NCI-H510A treated with DMSO at 0.1 percent for 48 hours (cell line): Measurements from ENCODE around the gene CACNA1C.
A peak's percentile ranks its signal among the peaks of the same experiment; 100 is the strongest.

Experiments
- DNase-seq: peaks from one replicate; lab custom pipeline; 2025; lab: John Stamatoyannopoulos, UW

Gene CACNA1C

DNA sequence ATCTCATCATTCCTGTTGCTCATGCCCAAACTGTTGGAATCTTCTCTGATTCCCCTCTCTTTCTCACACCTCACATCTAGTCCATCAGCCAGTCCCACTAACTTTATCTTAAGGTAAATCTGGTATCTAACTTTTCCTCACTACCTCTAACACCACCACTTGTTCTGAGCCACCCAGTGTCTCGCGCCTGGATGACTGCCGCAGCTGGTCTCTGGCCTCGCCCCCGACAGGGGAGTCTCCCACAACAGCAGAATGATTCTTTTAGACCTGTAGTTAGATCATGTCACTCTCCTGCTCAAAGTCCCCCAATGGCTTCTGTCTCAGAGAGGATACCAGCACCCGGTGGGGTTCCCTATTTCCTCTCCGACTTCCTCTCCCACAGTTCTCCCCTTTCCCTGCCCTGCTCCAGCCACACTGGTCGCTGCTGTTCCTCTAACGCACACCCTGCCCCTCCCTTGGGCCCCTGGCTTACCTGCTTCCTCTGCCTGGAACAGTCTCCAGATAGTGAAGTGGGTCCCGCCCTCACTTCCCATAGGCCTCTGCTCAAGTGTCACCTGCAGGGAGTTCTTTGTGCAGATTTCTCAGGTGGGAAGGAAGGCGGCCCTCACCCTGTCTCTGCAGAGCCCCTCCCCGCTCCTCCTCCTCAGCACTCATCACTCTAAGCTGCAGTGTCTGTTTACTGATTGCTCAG, 403.5 kb downstream of the CACNA1C start:
- DNase-seq, result no peak

DNA sequence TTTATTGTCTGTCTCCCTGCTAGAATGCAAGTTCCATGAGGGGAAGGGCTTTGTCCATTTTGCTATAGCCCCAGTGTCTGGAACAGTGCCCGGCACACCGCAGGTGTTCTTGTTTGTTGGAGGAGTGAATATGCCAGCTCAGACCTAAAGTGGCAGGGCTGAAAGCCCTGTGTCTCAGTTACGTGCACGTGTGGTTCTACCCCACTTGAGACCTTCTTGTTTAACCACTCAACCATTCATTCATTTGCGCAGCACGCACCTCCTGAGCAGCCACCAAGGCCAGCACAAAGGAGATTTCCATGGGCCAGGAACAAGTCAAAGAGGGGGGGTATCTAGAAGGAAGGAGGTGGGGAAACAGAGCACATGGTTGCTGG, 404.0 kb downstream of the CACNA1C start:
- peak; percentile 95 for DNase-seq

DNA sequence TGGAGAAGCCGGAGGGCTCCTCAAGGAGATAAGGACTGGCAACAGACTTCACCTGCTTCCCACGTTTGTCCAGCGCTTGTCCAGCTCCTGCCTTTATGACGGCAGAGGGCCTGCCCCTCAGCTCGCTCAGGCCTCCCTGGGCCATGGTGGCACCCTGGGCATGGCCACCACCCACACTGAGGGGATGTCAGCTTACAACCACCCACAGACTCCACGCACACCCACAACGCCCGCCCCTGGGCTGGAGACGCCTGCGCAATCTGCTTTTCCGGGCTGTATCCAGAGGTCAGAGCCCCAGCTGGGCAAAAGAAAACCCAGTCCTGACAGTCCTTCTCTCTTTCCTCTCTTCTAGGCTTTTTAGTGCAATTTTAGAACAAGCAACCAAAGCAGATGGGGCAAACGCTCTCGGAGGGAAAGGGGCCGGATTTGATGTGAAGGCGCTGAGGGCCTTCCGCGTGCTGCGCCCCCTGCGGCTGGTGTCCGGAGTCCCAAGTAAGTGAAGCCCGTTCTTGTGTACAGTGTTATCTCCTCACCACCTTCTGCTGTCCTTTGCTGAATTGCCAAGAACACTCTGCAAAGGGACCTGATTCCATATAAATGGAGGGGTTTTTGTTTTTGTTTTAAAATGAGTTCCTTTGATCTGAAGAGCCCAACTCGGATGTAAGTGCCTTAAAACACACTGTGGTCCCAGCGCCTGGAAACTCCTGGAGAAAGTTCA, 404.6 kb downstream of the CACNA1C start:
- peak; percentile 35 for DNase-seq

DNA sequence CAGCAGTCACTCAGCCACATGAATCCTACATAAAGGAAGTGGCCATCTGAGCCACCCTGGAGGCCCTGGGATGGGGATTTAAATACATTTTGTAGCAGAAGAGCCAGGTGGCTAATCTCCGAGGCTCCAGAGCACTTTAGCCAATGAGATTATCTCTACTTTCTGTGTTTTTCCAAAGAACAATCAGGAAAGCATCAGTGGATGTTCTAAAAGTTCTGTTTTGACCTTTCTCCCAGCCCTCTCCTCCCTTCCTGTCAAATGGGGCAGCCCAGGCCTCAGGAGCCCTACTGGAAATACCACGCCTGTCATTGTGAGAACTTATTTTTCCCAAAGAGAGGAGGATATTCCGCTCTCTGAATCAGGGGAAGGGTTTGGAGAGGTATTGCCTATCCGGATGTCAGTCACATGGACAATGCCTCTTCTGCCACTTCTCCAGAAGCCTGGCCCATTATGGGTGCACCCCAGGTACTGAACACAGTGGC, 405.2 kb downstream of the CACNA1C start:
- no peak for DNase-seq

DNA sequence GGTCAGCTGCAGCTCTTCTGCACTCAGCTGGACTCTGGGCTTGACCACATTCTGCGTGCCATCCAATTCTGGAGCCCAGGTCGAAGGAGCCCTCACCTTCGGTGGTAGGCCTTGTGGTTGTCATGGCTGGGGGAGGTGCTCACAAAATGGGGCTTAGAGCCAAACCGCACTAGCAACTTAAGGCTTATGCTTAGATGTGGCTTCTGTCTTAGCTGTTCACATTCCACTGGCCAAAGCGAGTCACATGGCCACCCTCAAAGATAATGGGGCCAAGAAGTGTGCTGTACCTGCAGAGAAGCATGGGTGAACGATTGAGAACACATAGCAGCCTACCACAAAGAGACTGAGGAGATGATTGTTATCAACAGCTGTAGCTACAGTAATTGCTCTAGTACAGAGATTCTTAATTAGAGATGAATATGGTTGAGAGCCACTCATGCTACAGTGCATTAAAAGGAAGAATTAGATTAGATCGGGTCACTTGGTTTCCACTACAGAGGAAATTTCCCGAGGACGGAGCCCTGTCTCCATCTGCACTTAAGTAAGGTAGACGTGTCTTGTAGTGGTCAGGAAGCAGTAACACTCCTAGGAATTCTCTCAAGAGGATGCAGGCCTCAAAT, 407.4 kb downstream of the CACNA1C start:
- no peak for DNase-seq

DNA sequence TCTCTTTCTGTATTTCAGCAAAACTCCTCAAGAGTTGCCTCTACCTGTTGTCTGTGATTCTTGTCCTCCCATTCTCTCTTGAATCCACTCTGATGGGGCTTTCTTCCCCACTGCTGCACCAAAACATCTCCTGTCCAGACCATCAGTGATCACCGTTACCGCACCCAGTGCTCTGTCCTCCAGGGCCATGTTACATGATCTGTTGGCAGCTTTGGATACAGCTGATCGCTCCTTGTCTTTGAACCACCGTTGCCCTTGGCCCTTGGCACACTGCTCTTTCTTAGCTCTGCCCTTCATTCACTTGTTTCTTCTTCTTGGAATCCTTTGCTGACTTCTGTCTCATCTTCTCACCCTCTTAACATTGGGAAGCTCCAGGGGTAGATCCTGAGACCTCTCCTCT, 408.3 kb downstream of the CACNA1C start:
- DNase-seq, result no peak

DNA sequence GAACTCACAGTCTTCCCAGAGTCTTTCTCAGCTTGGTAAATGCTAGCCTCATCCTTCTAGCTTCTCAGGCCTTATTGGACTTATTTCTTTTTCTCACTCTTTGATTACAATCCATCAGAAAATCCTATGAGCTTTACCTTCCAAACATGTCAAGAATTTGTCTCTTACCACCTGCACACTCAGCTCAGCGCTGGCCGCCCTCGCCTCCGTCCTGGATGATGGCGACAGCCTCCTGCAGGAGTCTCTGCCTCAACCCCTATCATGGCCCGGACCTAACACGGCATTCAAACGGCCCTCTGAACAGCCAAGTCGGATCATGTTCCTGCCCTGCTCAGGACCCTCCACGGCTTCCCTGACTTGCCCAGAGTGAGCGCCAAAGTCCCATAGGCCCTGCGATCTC, 408.9 kb downstream of the CACNA1C start:
- no peak for DNase-seq

DNA sequence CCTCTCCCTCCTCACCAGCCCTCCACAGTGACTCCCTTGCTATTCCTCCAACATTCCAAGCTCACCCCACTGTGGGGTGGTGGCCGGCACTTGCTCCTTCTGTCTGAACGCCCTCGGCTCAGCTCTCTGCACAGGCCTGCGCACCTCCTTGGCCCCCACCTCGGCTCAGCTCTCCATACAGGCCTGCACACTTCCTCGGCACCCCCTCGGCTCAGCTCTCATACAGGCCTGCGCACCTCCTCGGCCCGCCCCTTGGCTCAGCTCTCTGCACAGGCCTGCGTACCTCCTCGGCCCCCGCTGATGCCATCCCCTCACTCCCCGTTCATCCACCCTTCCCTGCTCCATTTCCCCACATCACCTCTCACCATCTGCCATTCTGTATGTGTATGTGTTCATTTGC, 409.3 kb downstream of the CACNA1C start:
- no peak for DNase-seq

DNA sequence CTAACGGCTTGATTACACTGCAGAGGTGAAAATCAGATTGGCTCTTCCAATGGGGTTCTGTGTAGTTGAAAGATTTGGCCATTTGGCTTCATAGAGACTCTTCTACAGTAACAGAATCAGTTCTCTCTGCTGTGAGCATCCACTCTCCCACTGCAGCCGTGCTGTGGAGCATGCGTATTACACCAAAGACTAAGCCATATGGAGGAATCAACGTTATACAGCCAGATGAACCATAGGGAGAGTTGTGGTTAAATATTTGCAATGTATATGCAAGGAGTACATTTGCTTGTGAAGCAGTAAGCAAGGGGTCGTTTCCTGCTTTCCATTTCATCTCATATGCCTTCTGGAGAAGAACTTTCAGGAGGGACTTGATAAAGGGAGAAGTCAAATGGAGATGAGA, 410.9 kb downstream of the CACNA1C start:
- no peak for DNase-seq

DNA sequence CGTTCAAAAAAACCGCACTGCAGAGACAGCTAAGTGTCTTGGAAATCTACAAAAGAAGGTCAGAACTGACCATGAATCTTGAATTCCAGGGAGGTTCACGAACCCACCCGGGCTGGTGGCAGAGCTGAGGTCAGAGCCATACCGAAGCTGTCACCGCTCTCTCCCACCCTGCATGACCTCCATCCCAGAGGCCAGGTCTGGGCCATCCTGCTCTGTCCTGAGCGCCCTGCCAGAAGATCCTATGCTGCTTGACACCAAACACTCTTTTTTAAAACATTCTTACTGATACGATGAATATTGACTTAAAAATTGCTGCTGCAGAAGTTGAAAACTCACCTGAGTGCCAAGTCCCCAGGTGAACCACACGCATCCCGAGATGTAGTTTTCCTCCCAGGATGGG, 412.9 kb downstream of the CACNA1C start:
- DNase-seq, result no peak

DNA sequence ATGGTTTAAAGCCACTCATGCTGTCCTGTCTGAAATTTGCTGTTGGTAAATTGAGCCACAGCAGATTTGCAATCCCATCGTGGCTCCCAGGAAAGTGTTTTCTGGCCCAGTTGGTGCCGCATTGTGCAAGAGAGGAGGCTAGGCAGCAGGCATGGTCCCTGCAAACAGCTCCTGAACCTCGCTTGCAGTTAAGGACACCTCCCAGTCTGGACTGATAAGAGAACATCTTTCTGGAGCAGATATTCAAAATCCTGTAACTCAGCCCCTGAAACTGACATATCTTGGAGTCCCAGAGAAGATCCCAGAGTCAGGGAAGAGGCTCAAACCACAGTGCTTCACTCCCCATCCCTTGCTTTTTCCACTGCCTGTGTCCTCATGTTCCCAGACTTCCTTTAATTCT, 413.4 kb downstream of the CACNA1C start:
- no peak for DNase-seq

DNA sequence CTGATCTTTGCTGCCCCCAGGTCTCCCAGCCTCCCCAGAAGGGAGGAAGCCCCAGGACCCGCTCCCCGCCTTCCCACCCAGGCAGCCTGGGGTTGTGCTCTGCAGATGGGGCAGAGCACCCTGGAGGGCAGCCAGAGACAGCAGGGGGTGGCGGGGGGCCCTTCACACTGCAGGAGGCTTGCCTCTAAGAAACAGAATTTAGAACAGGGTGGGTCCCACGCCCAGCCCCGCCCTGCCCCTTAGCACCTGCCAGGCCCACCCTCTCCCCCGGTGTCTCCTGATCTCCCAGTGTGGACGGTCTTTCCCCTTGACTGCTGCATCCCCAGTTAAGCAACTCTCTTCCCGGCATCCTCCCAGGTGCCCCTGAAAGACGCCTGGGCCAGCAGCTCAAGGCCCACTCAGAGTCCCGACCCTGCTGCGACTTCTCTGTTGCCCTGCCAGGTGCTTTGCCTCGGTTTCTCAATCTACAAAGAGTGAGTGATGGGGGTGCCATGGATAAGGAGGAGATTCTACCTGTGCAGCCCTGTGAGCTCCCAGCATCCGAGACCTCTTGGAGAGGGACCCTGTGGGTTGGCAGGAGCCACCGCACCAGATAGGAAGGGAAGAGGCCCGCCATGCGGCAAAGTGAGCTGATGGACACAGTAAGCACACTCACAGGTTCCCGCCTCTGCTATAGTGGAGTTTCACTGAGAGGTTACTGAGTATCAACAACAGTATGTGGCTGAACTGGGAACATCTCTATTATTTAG, 414.8 kb downstream of the CACNA1C start:
- no peak for DNase-seq

DNA sequence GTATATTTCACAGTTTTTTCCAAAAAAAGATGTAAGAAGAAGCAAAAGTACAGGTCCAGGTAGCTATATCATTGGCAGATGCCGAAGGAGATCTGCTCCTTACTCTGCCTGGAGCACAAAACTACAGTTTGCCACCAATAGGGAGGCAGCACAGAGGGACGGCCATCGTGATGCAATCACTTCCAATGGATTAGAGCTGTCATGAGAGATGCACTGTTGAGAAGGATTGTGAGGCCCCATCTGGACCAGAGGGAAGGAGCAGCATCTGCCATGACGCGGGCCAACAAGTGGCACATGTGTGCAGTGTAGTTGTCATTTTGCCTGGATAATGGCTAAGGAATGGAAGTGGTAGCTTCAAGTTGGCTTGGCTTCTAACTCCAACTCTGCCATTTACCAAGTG, 423.2 kb downstream of the CACNA1C start:
- DNase-seq, result no peak

DNA sequence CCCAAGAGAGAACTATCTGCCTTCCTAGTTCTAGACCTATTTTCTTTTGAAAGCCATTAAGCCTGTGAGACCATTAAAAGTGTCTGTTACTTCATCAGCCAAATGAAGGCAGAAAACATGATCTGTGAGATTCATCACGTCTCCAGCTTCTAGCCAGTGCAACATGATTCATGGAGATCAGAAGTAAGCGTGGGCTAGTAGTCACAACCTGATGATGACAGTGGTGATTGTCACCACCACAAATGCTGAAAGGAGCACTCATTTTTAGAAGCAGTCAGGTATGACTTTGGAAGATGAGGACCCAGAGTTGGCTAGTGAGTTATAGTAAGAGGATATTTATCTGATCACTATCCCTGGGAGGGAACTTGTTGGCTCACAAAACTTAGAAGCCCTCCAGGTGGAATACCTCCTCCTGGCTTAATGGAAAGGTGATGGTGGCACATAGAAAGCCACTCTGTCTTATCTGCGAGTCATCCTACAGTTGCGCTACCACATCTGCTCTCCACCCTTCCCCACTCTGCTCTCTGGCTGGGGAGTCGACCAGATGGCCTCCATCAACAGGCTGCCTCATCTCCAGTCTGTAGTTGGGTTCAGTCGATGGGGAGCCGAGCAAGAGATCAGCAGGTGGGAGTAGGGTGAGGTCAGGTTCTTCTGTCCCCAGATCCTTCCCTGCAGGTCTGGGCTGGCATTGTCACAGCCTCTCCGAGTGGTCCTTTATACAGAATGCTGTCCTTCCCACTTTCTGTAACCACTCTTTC, 424.4 kb downstream of the CACNA1C start:
- no peak for DNase-seq

DNA sequence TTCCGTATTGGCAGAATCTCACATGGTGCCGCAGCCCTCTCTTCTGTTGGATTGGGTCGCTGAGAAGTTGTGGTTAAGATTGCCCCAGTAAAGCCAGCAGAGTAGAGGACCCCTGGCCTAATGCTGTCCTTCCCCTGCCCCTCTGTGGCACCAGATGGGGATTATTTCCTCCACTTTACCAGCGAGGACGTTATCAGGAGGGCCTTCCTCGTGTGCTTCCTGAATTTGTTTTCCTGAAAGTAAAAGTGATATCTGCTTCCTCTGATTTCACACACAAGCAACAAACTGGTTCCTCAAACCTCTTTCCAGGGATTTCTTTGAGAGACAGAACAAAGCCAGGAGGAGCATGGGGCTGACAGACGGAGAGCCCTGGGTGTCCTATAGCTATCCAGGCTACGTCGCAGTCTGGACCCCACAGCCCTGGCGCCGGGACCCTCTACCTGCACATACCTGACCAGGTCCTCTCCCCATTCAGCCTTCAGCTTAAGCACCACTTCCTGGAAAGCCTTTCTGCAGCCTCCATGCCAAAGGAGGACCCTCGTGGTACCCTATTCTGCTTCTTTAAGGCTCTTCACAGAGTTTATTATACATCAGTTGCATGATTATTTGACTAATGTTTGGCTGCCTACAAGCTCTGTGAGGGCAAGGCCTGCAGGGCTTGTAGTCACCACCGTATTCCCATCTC, 427.2 kb downstream of the CACNA1C start:
- DNase-seq, result no peak

DNA sequence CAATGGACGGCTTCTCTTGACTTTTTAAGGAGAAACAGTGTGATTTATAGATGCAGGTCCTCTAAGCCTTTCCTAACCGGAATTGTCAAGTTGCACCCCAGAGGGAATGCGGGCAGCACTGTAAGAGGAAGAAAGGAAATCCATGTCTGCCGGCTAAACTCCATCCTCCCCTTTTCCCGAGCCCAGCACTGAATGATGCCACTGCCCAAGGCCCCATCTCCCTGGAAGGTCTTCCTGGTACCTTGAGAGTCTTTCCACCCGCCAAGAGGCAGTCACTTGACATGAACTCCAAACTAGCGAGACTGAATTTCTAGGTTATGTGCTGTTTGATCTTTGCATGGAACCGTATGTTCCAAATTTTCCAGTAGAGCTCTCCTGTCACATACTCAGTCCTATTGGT, 428.6 kb downstream of the CACNA1C start:
- DNase-seq, result no peak

DNA sequence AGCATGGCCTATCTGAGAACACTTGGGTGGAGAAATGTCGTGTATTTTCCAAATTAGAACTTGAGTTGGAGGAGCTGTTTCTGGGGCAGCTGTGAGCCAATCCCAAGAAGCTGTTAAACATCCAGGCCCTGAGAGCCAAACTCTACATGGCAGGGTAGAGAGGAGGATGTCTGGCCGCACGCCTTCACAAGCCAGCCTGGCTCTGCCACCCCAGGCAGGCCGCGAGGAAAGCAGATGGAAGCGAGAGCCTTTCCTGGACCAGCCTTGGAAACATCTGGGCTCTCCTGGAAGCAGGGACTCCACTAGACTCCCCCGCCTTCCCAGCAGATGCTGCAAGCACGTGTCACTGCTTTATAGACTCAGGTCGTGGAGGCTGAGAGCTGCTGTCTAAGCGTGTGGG, 429.2 kb downstream of the CACNA1C start:
- no peak for DNase-seq

DNA sequence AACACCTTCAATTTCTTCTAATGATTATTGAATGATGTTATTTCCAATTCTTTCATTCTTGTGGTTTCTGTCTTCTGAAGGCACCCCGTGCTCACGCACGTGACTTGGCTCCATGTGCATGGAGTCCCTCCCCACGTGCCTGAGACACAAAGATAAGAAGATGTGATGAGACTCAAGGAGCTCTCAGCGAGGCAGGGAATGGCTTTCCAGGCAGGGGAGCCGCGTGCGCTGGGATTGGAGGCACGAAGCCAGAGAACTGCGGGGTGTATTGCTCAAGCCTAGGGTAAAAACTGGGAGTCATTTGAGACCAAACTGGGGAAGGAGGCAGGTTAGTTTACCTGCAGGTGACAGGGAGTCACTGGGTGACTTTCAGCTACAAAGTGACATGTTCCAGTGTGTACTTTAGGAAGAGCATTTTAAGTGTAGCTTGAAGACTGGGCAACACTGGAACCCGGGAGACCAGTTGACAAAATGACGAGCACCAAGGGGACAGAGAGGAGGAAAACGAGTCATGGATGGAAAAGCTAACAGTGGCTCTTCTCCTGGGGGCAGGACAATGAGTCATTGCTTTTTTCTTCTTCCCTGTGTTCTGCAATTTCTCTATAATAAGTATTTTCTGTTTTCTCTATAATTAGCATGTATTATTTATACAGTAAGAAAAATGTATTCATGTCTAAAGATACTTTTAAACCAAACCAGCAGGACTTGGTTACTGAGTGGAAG, 430.3 kb downstream of the CACNA1C start:
- no peak for DNase-seq

DNA sequence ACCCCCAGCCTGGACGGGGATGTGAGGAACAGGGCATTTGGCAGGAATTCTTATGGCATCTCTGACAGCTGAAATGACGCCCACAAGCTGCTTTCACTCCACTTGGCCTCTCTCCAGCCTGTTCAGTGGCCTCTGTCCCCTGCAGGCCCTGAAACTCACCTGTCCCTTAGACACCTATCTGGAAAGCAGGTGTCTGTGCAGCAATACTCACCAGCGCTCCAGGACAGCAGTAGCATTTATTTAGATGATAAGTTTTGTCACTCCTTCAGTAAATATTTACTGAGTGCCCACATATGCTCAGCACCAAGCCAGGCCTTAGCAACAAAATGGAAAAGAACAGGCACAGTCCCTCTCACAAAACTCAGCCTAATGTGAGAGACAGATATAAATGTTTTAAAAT, 430.9 kb downstream of the CACNA1C start:
- DNase-seq, result peak; percentile 47

DNA sequence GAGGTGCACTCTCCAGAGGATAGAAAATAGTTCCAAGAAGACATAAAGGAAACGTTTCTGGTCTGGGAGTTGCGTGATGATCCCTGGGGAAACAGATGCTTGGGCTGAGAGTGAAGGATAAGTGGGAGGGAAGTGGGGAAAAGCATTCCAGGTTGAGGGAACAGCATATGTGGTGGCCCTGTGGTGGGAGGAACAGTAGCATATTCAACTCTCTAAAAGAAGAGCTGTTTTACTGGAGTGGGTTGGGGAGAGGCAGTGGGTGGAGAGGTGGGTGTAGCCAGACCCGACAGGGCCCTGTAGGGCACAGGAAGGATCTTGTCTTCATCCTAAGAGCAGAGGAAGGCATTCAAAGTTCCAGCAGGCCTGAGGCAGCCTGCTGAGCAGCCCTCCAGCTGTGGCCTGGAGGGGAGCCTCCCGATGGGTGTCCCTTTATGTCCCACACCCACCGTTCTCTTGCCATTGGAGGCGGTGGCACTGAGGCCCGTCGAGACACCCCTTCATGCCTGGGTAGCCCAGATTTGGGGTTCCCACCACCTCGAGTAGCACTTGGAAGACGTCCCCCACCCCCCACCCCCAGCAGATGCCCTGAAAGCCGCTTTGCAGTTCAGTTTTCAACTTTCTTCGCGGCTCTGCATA, 431.5 kb downstream of the CACNA1C start:
- no peak for DNase-seq
